Measurements from ENCODE around the gene AMH. TPM values are rescaled to one million over a fixed set of nuclear protein-coding genes. Genes with fewer than 3 reads are reported as not detected.

Gene AMH
- total RNA-seq, 1 experiment from 2014 or later: 11.2 TPM

- TF ChIP-seq ZNF532 (CRISPR knock-in tag; IDR thresholded peaks at IDR 0.05; ENCODE audit: borderline replicate concordance): no peak
- no peak for TF ChIP-seq ZNF423 (CRISPR knock-in tag; IDR thresholded peaks at IDR 0.05)
- no peak for TF ChIP-seq IRF2 (CRISPR knock-in tag; IDR thresholded peaks at IDR 0.05; ENCODE audit: borderline replicate concordance, low read depth)
- no peak for TF ChIP-seq JUN (CRISPR knock-in tag; IDR thresholded peaks at IDR 0.05)
- no peak for TF ChIP-seq FOXJ3 (CRISPR knock-in tag; IDR thresholded peaks at IDR 0.05; ENCODE audit: borderline replicate concordance)
- no peak for TF ChIP-seq ZNF219 (CRISPR knock-in tag; IDR thresholded peaks at IDR 0.05; ENCODE audit: borderline replicate concordance)
- no peak for TF ChIP-seq FOXP4 (CRISPR knock-in tag; IDR thresholded peaks at IDR 0.05)
- TF ChIP-seq ZBTB43 (CRISPR knock-in tag; IDR thresholded peaks at IDR 0.05): no peak
- no peak for TF ChIP-seq USF1 (CRISPR knock-in tag; IDR thresholded peaks at IDR 0.05)
- TF ChIP-seq ZNF512 (CRISPR knock-in tag; IDR thresholded peaks at IDR 0.05; ENCODE audit: borderline replicate concordance): no peak
- TF ChIP-seq CDX4 (CRISPR knock-in tag; IDR thresholded peaks at IDR 0.05; ENCODE audit: borderline replicate concordance): no peak
- TF ChIP-seq ZNF281 (CRISPR knock-in tag; IDR thresholded peaks at IDR 0.05): no peak
- no peak for TF ChIP-seq ZBTB21 (CRISPR knock-in tag; IDR thresholded peaks at IDR 0.05; ENCODE audit: borderline replicate concordance)
- TF ChIP-seq EMX1 (CRISPR knock-in tag; IDR thresholded peaks at IDR 0.05): no peak
These were observed 39.9 kb downstream of the AMH start (continued) for GRCh38 chr19:2288818-2289713.

Data from WTC11 (cell line).